Adipocyte (in vitro differentiated cells): ENCODE data around the gene SLC35E1.
A peak's percentile ranks its signal among the peaks of the same experiment; 100 is the strongest.

Source experiments
- DNase-seq: peaks from one replicate; pipeline ENCODE4 v3.0.0-alpha.2; 2015; ENCODE audit warnings: low read depth
- H3K27me3 ChIP-seq: replicated peaks from 2 replicates; pipeline ENCODE4 v1.7.0; 2013; ENCODE audit warnings: mild to moderate bottlenecking, low read length, moderate library complexity; ENCODE audit not compliant: control insufficient read depth, insufficient read depth
- H3K36me3 ChIP-seq: 2 replicates; pipeline ENCODE4 v1.7.0; 2013; ENCODE audit warnings: low read length, mild to moderate bottlenecking, moderate library complexity; ENCODE audit not compliant: control insufficient read depth, insufficient read depth, severe bottlenecking
- H3K4me1 ChIP-seq: 2 replicates; pipeline ENCODE4 v1.7.0; 2013; ENCODE audit warnings: mild to moderate bottlenecking, low read length, moderate library complexity; ENCODE audit not compliant: control insufficient read depth, insufficient read depth
- H3K4me3 ChIP-seq: 2 replicates; pipeline ENCODE4 v1.7.0; 2013; ENCODE audit warnings: mild to moderate bottlenecking, low read length, moderate library complexity
- H3K9ac ChIP-seq: 2 replicates; pipeline ENCODE4 v1.7.0; 2013; ENCODE audit warnings: mild to moderate bottlenecking, low read length, moderate library complexity
- H3K9me3 ChIP-seq: 2 replicates; pipeline ENCODE4 v1.7.0; 2013; ENCODE audit warnings: mild to moderate bottlenecking, low read length, moderate library complexity; ENCODE audit not compliant: control insufficient read depth

The SLC35E1 gene

GRCh38 chr19:16596399-16596798 lies 24.2 kb upstream of the SLC35E1 start:
- Histone ChIP-seq H3K27me3 (no peaks in the 10 kb centered on the region), H3K9ac (no peak overlapping the region), H3K4me1 (peaks cover 27% of the 10 kb centered on the region), H3K4me3 (no peak overlapping the region), H3K9me3 (no peaks in the 10 kb centered on the region), H3K36me3 (no peaks in the 10 kb centered on the region)
- DNase-seq: no peak

- Histone ChIP-seq H3K27me3 (no peaks in the 10 kb centered on the region), H3K9ac (no peak overlapping the region), H3K4me3 (no peak overlapping the region), H3K36me3 (no peaks in the 10 kb centered on the region), H3K9me3 (no peaks in the 10 kb centered on the region), H3K4me1 (peaks cover 27% of the 10 kb centered on the region)
- DNase-seq: no peak
Measured at GRCh38 chr19:16595097-16595496, 22.9 kb upstream of the SLC35E1 start.

- peaks cover 31% of the 10 kb centered on the region for H3K4me1 ChIP-seq
- no peak overlapping the region for H3K9ac ChIP-seq
- DNase-seq: no peak
- no peaks in the 10 kb centered on the region for H3K36me3 ChIP-seq
- no peaks in the 10 kb centered on the region for H3K27me3 ChIP-seq
- no peaks in the 10 kb centered on the region for H3K9me3 ChIP-seq
- H3K4me3 ChIP-seq: no peak overlapping the region
Measured at GRCh38 chr19:16594681-16595091, 22.5 kb upstream of the SLC35E1 start.

- DNase-seq: no peak
- no peaks in the 10 kb centered on the region for H3K36me3 ChIP-seq
- no peak overlapping the region for H3K4me3 ChIP-seq
- H3K4me1 ChIP-seq: peaks cover 30% of the 10 kb centered on the region
- H3K27me3 ChIP-seq: no peaks in the 10 kb centered on the region
- no peak overlapping the region for H3K9ac ChIP-seq
- H3K9me3 ChIP-seq: no peaks in the 10 kb centered on the region
Measured at GRCh38 chr19:16594131-16594586, 21.9 kb upstream of the SLC35E1 start.

- no peak for DNase-seq
- Histone ChIP-seq H3K9me3 (no peaks in the 10 kb centered on the region), H3K27me3 (no peaks in the 10 kb centered on the region), H3K4me3 (no peak overlapping the region), H3K36me3 (no peaks in the 10 kb centered on the region), H3K4me1 (peaks cover 29% of the 10 kb centered on the region), H3K9ac (no peak overlapping the region)
Measured at GRCh38 chr19:16593181-16593580, 21.0 kb upstream of the SLC35E1 start.

- no peak overlapping the region for H3K9ac ChIP-seq
- no peak overlapping the region for H3K4me3 ChIP-seq
- H3K27me3 ChIP-seq: no peaks in the 10 kb centered on the region
- no peaks in the 10 kb centered on the region for H3K9me3 ChIP-seq
- H3K36me3 ChIP-seq: no peaks in the 10 kb centered on the region
- H3K4me1 ChIP-seq: peaks cover 28% of the 10 kb centered on the region
- no peak for DNase-seq
Measured at GRCh38 chr19:16591803-16592556, 19.8 kb upstream of the SLC35E1 start.

- no peak for DNase-seq
- Histone ChIP-seq H3K9ac (no peak overlapping the region), H3K4me3 (no peak overlapping the region), H3K4me1 (peaks cover 36% of the 10 kb centered on the region), H3K27me3 (no peaks in the 10 kb centered on the region), H3K36me3 (no peaks in the 10 kb centered on the region), H3K9me3 (no peaks in the 10 kb centered on the region)
Measured at GRCh38 chr19:16590876-16591802, 18.9 kb upstream of the SLC35E1 start.

- no peak for DNase-seq
- Histone ChIP-seq H3K9ac (no peak overlapping the region), H3K27me3 (no peaks in the 10 kb centered on the region), H3K4me1 (peaks cover 48% of the 10 kb centered on the region), H3K4me3 (no peak overlapping the region), H3K9me3 (no peaks in the 10 kb centered on the region), H3K36me3 (no peaks in the 10 kb centered on the region)
Measured at GRCh38 chr19:16589917-16590316, 17.7 kb upstream of the SLC35E1 start.

GRCh38 chr19:16588824-16589577 lies 16.8 kb upstream of the SLC35E1 start:
- DNase-seq: no peak
- Histone ChIP-seq H3K27me3 (no peaks in the 10 kb centered on the region), H3K36me3 (no peaks in the 10 kb centered on the region), H3K9ac (no peak overlapping the region), H3K4me1 (peaks cover 56% of the 10 kb centered on the region), H3K9me3 (no peaks in the 10 kb centered on the region), H3K4me3 (no peak overlapping the region)

- no peak for DNase-seq
- Histone ChIP-seq H3K4me1 (peaks cover 62% of the 10 kb centered on the region), H3K4me3 (no peak overlapping the region), H3K9me3 (no peaks in the 10 kb centered on the region), H3K9ac (peak overlapping the region; percentile 4), H3K27me3 (no peaks in the 10 kb centered on the region), H3K36me3 (no peaks in the 10 kb centered on the region)
Measured at GRCh38 chr19:16587833-16588823, 15.9 kb upstream of the SLC35E1 start.
